HEK293T (cell line): ENCODE measurements around the gene DST.

Source experiments
- FOXM1 ChIP-seq: fragments of 450-650 bp; IDR thresholded peaks from 2 replicates; pipeline ENCODE4 v1.6.1; 2017; ENCODE audit warnings: mild to moderate bottlenecking, borderline replicate concordance
- L3MBTL2 ChIP-seq: fragments of 450-650 bp; conservative IDR thresholded peaks from 2 replicates; pipeline ENCODE4 v1.6.1; 2016; ENCODE audit warnings: mild to moderate bottlenecking
- ZNF384 ChIP-seq: fragments of 450-650 bp; IDR thresholded peaks from 2 replicates; pipeline ENCODE4 v1.6.1; 2016

- TF ChIP-seq FOXM1: no peak
- TF ChIP-seq ZNF384: no peak
- TF ChIP-seq L3MBTL2: no peak
Measured at GRCh38 chr6:56671651-56672461, 29.2 kb upstream of the DST start.
